Measurements from ENCODE around the gene ARL6IP5. TPM values are rescaled to one million over a fixed set of nuclear protein-coding genes. Genes with fewer than 3 reads are reported as not detected.

Gene ARL6IP5
- total RNA-seq, 1 donor from 2014 or later = 195 TPM

- no peak for ATAC-seq
- no peak for DNase-seq (ENCODE audit: missing footprints)
- intact Hi-C loops (cut with DNase I) = no loop called here
Observed at GRCh38 chr3:69108811-69109210, 24.1 kb downstream of the ARL6IP5 start.

- intact Hi-C loops (cut with DNase I) = no loop called here
- DNase-seq (ENCODE audit: missing footprints) (no peak), ATAC-seq (no peak)
Observed at GRCh38 chr3:69110941-69111546, 26.3 kb downstream of the ARL6IP5 start.

- intact Hi-C loops (cut with DNase I) = no loop called here
- DNase-seq (ENCODE audit: missing footprints) (no peak), ATAC-seq (peak; percentile 23)
Observed at GRCh38 chr3:69113536-69113935, 28.8 kb downstream of the ARL6IP5 start.

GRCh38 chr3:69115731-69116130, 31.0 kb downstream of the ARL6IP5 start:
- DNase-seq (ENCODE audit: missing footprints) (no peak), ATAC-seq (peak; percentile 67)
- intact Hi-C loops (cut with DNase I) = no loop called here

GRCh38 chr3:69116162-69116561, 31.4 kb downstream of the ARL6IP5 start:
- DNase-seq (ENCODE audit: missing footprints) (no peak), ATAC-seq (no peak)
- intact Hi-C loops (cut with DNase I) = no loop called here

GRCh38 chr3:69116897-69117296, 32.2 kb downstream of the ARL6IP5 start:
- ATAC-seq (no peak), DNase-seq (ENCODE audit: missing footprints) (no peak)
- intact Hi-C loops (cut with DNase I) = loop anchor here (1.0 kb wide), 1 partner anchor 31 kb away; no protein-coding TSS in a partner anchor

GRCh38 chr3:69118555-69118954, 33.8 kb downstream of the ARL6IP5 start:
- ATAC-seq (no peak), DNase-seq (ENCODE audit: missing footprints) (no peak)
- intact Hi-C loops (cut with DNase I) = no loop called here

GRCh38 chr3:69119138-69119537, 34.4 kb downstream of the ARL6IP5 start:
- intact Hi-C loops (cut with DNase I) = no loop called here
- ATAC-seq (no peak), DNase-seq (ENCODE audit: missing footprints) (no peak)

GRCh38 chr3:69119681-69120080, 34.9 kb downstream of the ARL6IP5 start:
- intact Hi-C loops (cut with DNase I) = loop anchor here (2.0 kb wide), 1 partner anchor 39 kb away; the partner anchor contains the start of gene UBA3
- DNase-seq (ENCODE audit: missing footprints) (no peak), ATAC-seq (no peak)

- ATAC-seq (no peak), DNase-seq (ENCODE audit: missing footprints) (no peak)
- intact Hi-C loops (cut with DNase I) = loop anchor here (2.0 kb wide), 1 partner anchor 40 kb away; the partner anchor contains the start of gene UBA3
Observed at GRCh38 chr3:69120879-69121464, 36.2 kb downstream of the ARL6IP5 start.

- DNase-seq (ENCODE audit: missing footprints) (no peak), ATAC-seq (peak; percentile 51)
- intact Hi-C loops (cut with DNase I) = loop anchor here (2.0 kb wide), 1 partner anchor 41 kb away; the partner anchor contains the start of gene UBA3
Observed at GRCh38 chr3:69121513-69121912, 36.8 kb downstream of the ARL6IP5 start.

- DNase-seq (ENCODE audit: missing footprints) = no peak
- intact Hi-C loops (cut with DNase I) = loop anchor here (2.0 kb wide), 1 partner anchor 41 kb away; the partner anchor contains the start of gene UBA3
- no peak for ATAC-seq
Observed at GRCh38 chr3:69121950-69122349, 37.2 kb downstream of the ARL6IP5 start.

GRCh38 chr3:69122403-69122802, 37.7 kb downstream of the ARL6IP5 start, which contains the start of gene LMOD3:
LMOD3 (minus strand) TSS chr3:69122595; CDS start chr3:69122386, 209 bp downstream.
- ATAC-seq (peak; percentile 87), DNase-seq (ENCODE audit: missing footprints) (no peak)
- intact Hi-C loops (cut with DNase I) = no loop called here

- DNase-seq (ENCODE audit: missing footprints) = no peak
- ATAC-seq = no peak
- intact Hi-C loops (cut with DNase I) = no loop called here
Observed at GRCh38 chr3:69126216-69126615, 41.5 kb downstream of the ARL6IP5 start.

GRCh38 chr3:69126999-69127398, 42.3 kb downstream of the ARL6IP5 start:
- DNase-seq (ENCODE audit: missing footprints) = no peak
- ATAC-seq = no peak
- intact Hi-C loops (cut with DNase I) = no loop called here

- intact Hi-C loops (cut with DNase I) = no loop called here
- ATAC-seq (no peak), DNase-seq (ENCODE audit: missing footprints) (no peak)
Observed at GRCh38 chr3:69128509-69128908, 43.8 kb downstream of the ARL6IP5 start.

- no peak for DNase-seq (ENCODE audit: missing footprints)
- no peak for ATAC-seq
- intact Hi-C loops (cut with DNase I) = no loop called here
Observed at GRCh38 chr3:69129531-69129930, 44.8 kb downstream of the ARL6IP5 start.

GRCh38 chr3:69130689-69131088, 46.0 kb downstream of the ARL6IP5 start:
- intact Hi-C loops (cut with DNase I) = no loop called here
- ATAC-seq = no peak

GRCh38 chr3:69137005-69137404, 52.3 kb downstream of the ARL6IP5 start:
- intact Hi-C loops (cut with DNase I) = no loop called here
- DNase-seq (ENCODE audit: missing footprints) = no peak
- no peak for ATAC-seq

More at GRCh38 chr3:69130689-69131088, 46.0 kb downstream of the ARL6IP5 start:
- no peak for DNase-seq (ENCODE audit: missing footprints)

- DNase-seq (ENCODE audit: missing footprints) = no peak
- intact Hi-C loops (cut with DNase I) = no loop called here
- no peak for ATAC-seq
Observed at GRCh38 chr3:69137412-69137811, 52.7 kb downstream of the ARL6IP5 start.
